Heart right ventricle (tissue), 16 donors: Measurements from ENCODE around the gene APLNR. TPM values are rescaled to one million over a fixed set of nuclear protein-coding genes. Genes with fewer than 3 reads are reported as not detected.

ENCODE experiments used
- ATAC-seq, 8 donors: fragments of 200-7000 bp; cut with Tn5 transposase; one replicate each; pipeline ENCODE4 v1.9.1; 2020; ENCODE audit warnings: mild to moderate bottlenecking in 8 of 8, moderate library complexity in 8 of 8, moderate number of reproducible peaks in 1 of 8
- DNase-seq, 2 donors: peaks; one replicate each; pipeline ENCODE4 v3.0.0-alpha.2; 2020
- H3K27ac ChIP-seq, 10 donors: fragments of 200-600 bp; sonication (generic) in 2 of 10; one replicate each; pipeline versions ENCODE4 v1.5.0 to v1.8.0; 2020 to 2022; ENCODE audit warnings: mild to moderate bottlenecking in 3 of 10
- H3K27me3 ChIP-seq, 7 donors: fragments of 200-600 bp; one replicate each; pipeline ENCODE4 v1.8.0; 2021 to 2022; ENCODE audit warnings: mild to moderate bottlenecking in 2 of 7
- H3K36me3 ChIP-seq, 9 donors: fragments of 200-600 bp; sonication (generic) in 1 of 9; one replicate each; pipeline versions ENCODE4 v1.5.0 to v1.8.0; 2020 to 2022; ENCODE audit warnings: mild to moderate bottlenecking in 2 of 9
- H3K4me1 ChIP-seq, 9 donors: fragments of 200-600 bp; sonication (generic) in 1 of 9; one replicate each; pipeline versions ENCODE4 v1.5.0 to v1.8.0; 2020 to 2022; ENCODE audit warnings: mild to moderate bottlenecking in 4 of 9
- H3K4me3 ChIP-seq, 10 donors: fragments of 200-600 bp; sonication (generic) in 2 of 10; one replicate each; pipeline versions ENCODE4 v1.5.0 to v1.8.0; 2020 to 2022; ENCODE audit warnings: mild to moderate bottlenecking in 7 of 10, moderate library complexity in 2 of 10
- H3K9me3 ChIP-seq, 11 donors: fragments of 200-600 bp in 10 of 11; sonication (generic) in 2 of 11; one replicate each; pipeline versions ENCODE4 v1.5.0 to v1.8.0; 2013 to 2022; ENCODE audit warnings: mild to moderate bottlenecking in 2 of 11, control low read depth in 1 of 11, moderate library complexity in 1 of 11
- CTCF ChIP-seq, 9 donors: fragments of 200-600 bp; sonication (generic) in 2 of 9; IDR thresholded peaks; one replicate each; pipeline versions ENCODE4 v1.5.0 to v1.8.0; 2021 to 2022; ENCODE audit warnings: antibody characterized with exemption in 9 of 9, mild to moderate bottlenecking in 5 of 9, moderate library complexity in 1 of 9
- WGBS, 2 donors: extraction: QIAGEN DNeasy Blood & Tissue Kit; methylation state at CpG; one replicate each; pipeline ENCODE4 v1.1.7; 2013; ENCODE audit warnings: inconsistent platforms in 1 of 2; 5-methylcytosine and 5-hydroxymethylcytosine counted together
- intact Hi-C, 10 donors: fragments of 100-400 bp; cut with DNase I; formaldehyde crosslinking; loops; one replicate each; pipeline versions ENCODE4 v1.11.1 to v1.14.2; 2022
- polyA plus RNA-seq, 2 donors: library from polyadenylated mRNA; stranded (reverse); fragments of 200-250 nt; gene quantifications; one replicate each; pipeline ENCODE4 v1.2.3, GENCODE V29; 2013
- total RNA-seq, 10 donors: library from RNA; stranded (reverse); fragmentation: NEBNext Ultra II Directional in 3 of 10; extraction: Animal tissue kit (Norgen Biotek cat#: 25700) in 3 of 10; gene quantifications; one replicate each; pipeline versions ENCODE4 v1.2.1 to v1.2.4, GENCODE V29; 2021 to 2023
- donor health status: Arrhythmogenic right ventricular cardiomyopathy.
- donor health status: ischemic (EF 13 %, LVEDD 7.1; RV severe dilation, severe dysfunction).
- donor health status: healthy with polysubstance abuse.
- donor health status: DM: no; HTN: yes; CAD: no.
- donor health status: DM: no; HTN: no; CAD: no.
- donor health status: ischemic (EF 25% LVEDD 6.9; RV normal size, moderate dysfunction).
- donor health status: ischemic (EF 25% LVEDD 5.7; RV mildly dilated, moderate dysfunction).
- donor health status: healthy.
- donor health status: DM: yes; HTN: yes; CAD: no.
- donor health status: Ischemic cardiomyopathy.
- donor health status: ischemic (EF 35%, LVEDD 5.7; RV mildly dilated, moderate dysfunction).
- donor health status: nonischemic (EF 11% LVEDD 7.7; RV severe dilation, severe dysfunction).
- donor health status: DM: yes; HTN: yes; CAD: no.
- donor health status: PGD.
- donor health status: ischemic (EF 29% LVEDD 5.4; RV normal size, mild dysfunction).
- donor health status: nonischemic (EF 23%, LVEDD 6.1; RV moderate dilation, normal function).

The APLNR gene
- total and polyA plus RNA-seq, 12 donors = 2.0 to 39.3 (median 11.8) TPM

- Histone ChIP-seq H3K9me3 (no peaks in the 10 kb centered on the region), H3K27ac (peak overlapping the region in 7 of 10 donors; percentile 31 to 76 (median 64)), H3K4me3 (no peak overlapping the region), H3K36me3 (no peaks in the 10 kb centered on the region), H3K4me1 (peaks cover 3 to 56% (median 35%) of the 10 kb centered on the region in 9 donors), H3K27me3 (peaks cover 0 to 47% (median 14%) of the 10 kb centered on the region in 7 donors)
- TF ChIP-seq CTCF (IDR thresholded peaks at IDR 0.05) = no peak
- ATAC-seq = peak; percentile 39 to 78 (median 48)
- intact Hi-C loops = no loop called here
- no peak for DNase-seq
- 24 to 30% methylated on average over 18 of the region's 18 CpGs for WGBS, 2 donors
Measured at GRCh38 chr11:57230791-57231538, 6.1 kb downstream of the APLNR start.

- H3K4me3 ChIP-seq = no peak overlapping the region
- ATAC-seq (peak in 1 of 8 donors; percentile 7), DNase-seq (no peak)
- no peaks in the 10 kb centered on the region for H3K9me3 ChIP-seq
- TF ChIP-seq CTCF (IDR thresholded peaks at IDR 0.05) = no peak
- no peaks in the 10 kb centered on the region for H3K36me3 ChIP-seq
- peaks cover 3 to 56% (median 35%) of the 10 kb centered on the region in 9 donors for H3K4me1 ChIP-seq
- WGBS, 2 donors = 57 to 64% methylated on average over 5 of the region's 5 CpGs
- H3K27me3 ChIP-seq = peaks cover 0 to 42% (median 7%) of the 10 kb centered on the region in 7 donors
- H3K27ac ChIP-seq = peak overlapping the region in 7 of 10 donors; percentile 31 to 76 (median 64)
- intact Hi-C loops = no loop called here
Measured at GRCh38 chr11:57230316-57230715, 6.7 kb downstream of the APLNR start.

GRCh38 chr11:57228600-57228999 lies 8.4 kb downstream of the APLNR start:
- H3K4me3 ChIP-seq = no peak overlapping the region
- WGBS, 2 donors = 76 to 77% methylated on average over 3 of the region's 3 CpGs
- no peak for TF ChIP-seq CTCF (IDR thresholded peaks at IDR 0.05)
- ATAC-seq (no peak), DNase-seq (no peak)
- peaks cover 0 to 28% (median 4%) of the 10 kb centered on the region in 7 donors for H3K27me3 ChIP-seq
- no peaks in the 10 kb centered on the region for H3K9me3 ChIP-seq
- no peaks in the 10 kb centered on the region for H3K36me3 ChIP-seq
- intact Hi-C loops = no loop called here
- peaks cover 3 to 45% (median 35%) of the 10 kb centered on the region in 9 donors for H3K4me1 ChIP-seq
- H3K27ac ChIP-seq = peak overlapping the region in 3 of 10 donors; percentile 12 to 55 (median 40)

GRCh38 chr11:57224537-57224936 lies 12.5 kb downstream of the APLNR start:
- no peak for TF ChIP-seq CTCF (IDR thresholded peaks at IDR 0.05)
- H3K4me3 ChIP-seq = no peak overlapping the region
- peaks cover 0 to 39% (median 29%) of the 10 kb centered on the region in 9 donors for H3K4me1 ChIP-seq
- no peaks in the 10 kb centered on the region for H3K9me3 ChIP-seq
- no peak overlapping the region for H3K27ac ChIP-seq
- H3K27me3 ChIP-seq = peaks cover 0 to 6% (median 0%) of the 10 kb centered on the region in 7 donors
- no peaks in the 10 kb centered on the region for H3K36me3 ChIP-seq
- intact Hi-C loops = no loop called here
- DNase-seq = no peak
- ATAC-seq = no peak
